Measurements from ENCODE around the gene GLT1D1.

The GLT1D1 gene

DNA sequence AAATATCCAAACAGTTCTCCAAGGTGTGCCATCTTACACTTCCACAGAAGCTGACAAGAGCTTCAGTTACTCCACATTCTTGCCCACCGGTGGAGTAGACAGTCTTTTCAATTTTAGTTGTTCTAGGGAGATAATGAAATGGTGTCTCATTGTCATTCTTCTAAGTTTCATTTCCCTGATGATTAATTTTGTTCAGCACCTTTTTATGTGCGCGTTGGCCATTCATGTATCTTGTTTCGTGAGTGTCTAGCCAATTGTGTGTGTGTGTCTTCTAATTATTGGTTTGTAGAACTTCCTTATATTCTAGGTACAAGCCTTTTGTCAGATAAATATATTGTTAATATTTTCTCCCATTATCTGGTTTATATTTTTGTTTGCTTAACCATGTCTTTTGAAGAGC lies 63.1 kb downstream of the GLT1D1 start:
- H3K4me1 Mint-ChIP-seq: no peaks in the 10 kb centered on the region
- no peak for DNase-seq (ENCODE audit: low spot score in 2 of 2)
- no peak for ATAC-seq (replicated peaks; ENCODE audit: extremely low read depth, poor library complexity, severe bottlenecking)
- H3K9me3 Mint-ChIP-seq: no peaks in the 10 kb centered on the region
- H3K27ac Mint-ChIP-seq (ENCODE audit: low read depth): no peak overlapping the region
- H3K4me3 Mint-ChIP-seq: no peak overlapping the region
- no peaks in the 10 kb centered on the region for H3K27me3 Mint-ChIP-seq
- H3K36me3 Mint-ChIP-seq (ENCODE audit: insufficient read depth): no peaks in the 10 kb centered on the region

DNA sequence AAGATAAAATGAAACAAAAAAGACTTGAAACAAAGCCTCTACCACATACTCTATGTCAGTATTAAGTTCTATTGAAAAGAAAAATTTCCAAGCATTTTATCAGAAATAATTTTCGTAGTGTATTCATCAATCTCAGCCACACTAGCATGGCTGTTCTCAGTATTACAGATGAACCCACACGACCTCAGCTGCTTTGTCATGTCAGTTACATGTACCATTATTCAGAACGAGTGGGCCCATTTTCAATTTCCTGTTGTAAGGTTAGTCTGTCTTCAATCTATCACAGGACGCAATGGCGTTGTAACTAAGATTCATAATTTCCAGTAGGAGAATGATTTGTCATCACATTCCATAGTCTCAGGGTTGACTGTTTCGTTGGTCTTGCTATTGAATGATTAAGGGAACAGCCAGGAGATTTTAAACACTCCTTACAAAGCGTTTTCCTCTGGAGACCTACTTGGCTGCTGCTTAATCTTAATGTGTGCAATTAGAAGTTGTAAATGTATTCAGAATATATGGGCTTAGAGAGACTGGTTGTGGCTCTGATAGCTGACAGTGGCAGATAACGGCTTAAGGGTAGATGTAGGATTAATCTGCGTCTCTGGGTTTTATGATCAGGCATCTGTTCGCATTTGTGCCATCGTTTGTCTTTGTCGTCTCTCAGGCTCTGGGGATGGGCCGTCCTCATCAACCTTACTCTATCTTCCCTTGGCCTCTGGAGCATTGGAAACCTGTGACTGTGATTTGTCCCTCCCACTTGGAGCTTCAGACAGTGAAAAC lies 65.4 kb downstream of the GLT1D1 start:
- Mint-ChIP-seq H3K36me3 (ENCODE audit: insufficient read depth) (no peaks in the 10 kb centered on the region), H3K4me1 (no peaks in the 10 kb centered on the region), H3K27ac (ENCODE audit: low read depth) (no peak overlapping the region), H3K4me3 (no peak overlapping the region), H3K9me3 (no peaks in the 10 kb centered on the region), H3K27me3 (no peaks in the 10 kb centered on the region)
- ATAC-seq (replicated peaks; ENCODE audit: extremely low read depth, poor library complexity, severe bottlenecking): no peak
- no peak for DNase-seq (ENCODE audit: low spot score in 2 of 2)

DNA sequence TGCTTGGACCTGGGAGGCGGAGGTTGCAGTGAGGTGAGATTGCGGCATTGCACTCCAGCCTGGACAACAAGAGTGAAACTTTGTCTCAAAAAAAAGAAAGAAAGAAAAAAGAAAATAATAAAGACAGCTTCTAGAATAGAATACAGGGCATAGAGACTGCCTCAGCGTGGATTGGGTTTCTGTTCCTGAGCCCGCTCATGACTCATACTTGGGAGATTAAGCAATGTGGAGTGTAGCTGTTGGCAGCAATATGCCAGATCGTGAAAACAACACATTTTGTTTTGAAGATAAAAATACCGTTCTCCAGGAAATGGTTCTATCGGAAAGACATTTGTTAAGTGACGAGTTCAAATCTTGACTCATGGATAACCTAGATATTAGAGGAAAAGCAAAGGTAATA lies 67.2 kb downstream of the GLT1D1 start:
- Mint-ChIP-seq H3K4me1 (no peaks in the 10 kb centered on the region), H3K9me3 (no peaks in the 10 kb centered on the region), H3K27me3 (no peaks in the 10 kb centered on the region), H3K36me3 (ENCODE audit: insufficient read depth) (peaks cover 2% of the 10 kb centered on the region), H3K27ac (ENCODE audit: low read depth) (no peak overlapping the region), H3K4me3 (no peak overlapping the region)
- DNase-seq (ENCODE audit: low spot score in 2 of 2): no peak
- no peak for ATAC-seq (replicated peaks; ENCODE audit: extremely low read depth, poor library complexity, severe bottlenecking)

DNA sequence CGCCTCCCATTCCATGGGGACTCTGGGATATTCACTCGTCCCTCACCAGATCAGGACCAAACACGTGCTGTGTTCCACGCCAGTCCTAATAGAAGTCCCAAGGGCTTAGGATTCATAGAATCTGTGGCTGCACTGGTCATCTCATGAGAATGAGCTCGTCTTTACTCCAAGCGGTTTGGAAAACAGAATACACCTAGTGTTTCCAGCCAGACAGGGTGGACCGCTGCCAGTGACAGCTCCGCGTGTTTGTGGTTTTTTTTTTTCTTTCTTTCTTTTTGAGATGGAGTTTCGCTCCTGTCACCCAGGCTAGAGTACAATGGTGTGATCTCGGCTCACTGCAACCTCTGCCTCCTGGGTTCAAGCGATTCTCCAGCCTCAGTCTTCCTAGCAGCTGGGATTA lies 75.1 kb downstream of the GLT1D1 start:
- ATAC-seq (replicated peaks; ENCODE audit: extremely low read depth, poor library complexity, severe bottlenecking) (no peak), DNase-seq (ENCODE audit: low spot score in 2 of 2) (no peak)
- no peaks in the 10 kb centered on the region for H3K9me3 Mint-ChIP-seq
- H3K4me1 Mint-ChIP-seq: no peaks in the 10 kb centered on the region
- H3K27me3 Mint-ChIP-seq: no peaks in the 10 kb centered on the region
- H3K4me3 Mint-ChIP-seq: no peak overlapping the region
- H3K27ac Mint-ChIP-seq (ENCODE audit: low read depth): no peak overlapping the region
- peaks cover 2% of the 10 kb centered on the region for H3K36me3 Mint-ChIP-seq (ENCODE audit: insufficient read depth)

DNA sequence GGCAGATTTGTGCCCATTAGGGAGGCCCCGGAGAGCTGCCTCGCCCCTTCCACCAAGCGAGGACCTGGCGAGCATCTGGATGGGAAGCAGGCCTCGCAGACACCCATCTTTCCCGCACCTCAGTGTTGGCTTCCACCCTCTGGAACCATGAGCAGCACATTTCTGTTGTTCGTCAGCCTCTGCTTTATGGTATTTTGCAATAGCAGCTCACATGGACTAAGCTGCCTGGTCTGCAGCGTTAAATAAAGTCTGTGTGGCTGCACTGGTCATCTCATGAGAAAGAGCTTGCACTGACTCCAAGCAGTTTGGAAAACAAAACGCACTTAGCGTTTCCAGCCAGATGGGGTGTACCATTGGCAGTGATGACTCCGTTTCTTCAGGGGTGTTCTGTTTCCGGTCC lies 75.8 kb downstream of the GLT1D1 start:
- Mint-ChIP-seq H3K9me3 (no peaks in the 10 kb centered on the region), H3K36me3 (ENCODE audit: insufficient read depth) (peaks cover 2% of the 10 kb centered on the region), H3K4me3 (no peak overlapping the region), H3K27ac (ENCODE audit: low read depth) (no peak overlapping the region), H3K27me3 (no peaks in the 10 kb centered on the region), H3K4me1 (no peaks in the 10 kb centered on the region)
- no peak for DNase-seq (ENCODE audit: low spot score in 2 of 2)
- ATAC-seq (replicated peaks; ENCODE audit: extremely low read depth, poor library complexity, severe bottlenecking): no peak

DNA sequence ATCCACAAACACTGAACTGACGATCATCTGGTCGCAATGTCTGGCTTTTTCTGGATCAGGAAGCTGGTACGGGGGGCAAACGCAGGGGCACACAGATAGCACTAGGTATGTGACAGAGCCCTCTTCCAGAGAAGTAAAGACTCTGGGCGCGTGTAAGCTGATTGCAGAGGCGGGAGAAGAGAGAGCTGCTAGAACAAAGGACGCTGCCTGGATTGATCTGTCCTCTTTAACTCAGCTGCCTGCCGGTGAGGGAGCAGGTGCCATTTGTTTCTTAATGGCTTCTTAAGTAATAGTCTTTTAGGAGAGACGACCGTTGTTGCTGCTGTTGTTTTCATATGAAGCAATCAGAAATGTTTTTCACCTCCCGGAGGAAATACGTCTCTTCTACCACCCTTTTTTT lies 77.3 kb downstream of the GLT1D1 start:
- H3K27ac Mint-ChIP-seq (ENCODE audit: low read depth): no peak overlapping the region
- ATAC-seq (replicated peaks; ENCODE audit: extremely low read depth, poor library complexity, severe bottlenecking): no peak
- H3K36me3 Mint-ChIP-seq (ENCODE audit: insufficient read depth): no peaks in the 10 kb centered on the region
- no peaks in the 10 kb centered on the region for H3K9me3 Mint-ChIP-seq
- H3K27me3 Mint-ChIP-seq: no peaks in the 10 kb centered on the region
- no peaks in the 10 kb centered on the region for H3K4me1 Mint-ChIP-seq
- DNase-seq (ENCODE audit: low spot score in 2 of 2): no peak
- H3K4me3 Mint-ChIP-seq: no peak overlapping the region

DNA sequence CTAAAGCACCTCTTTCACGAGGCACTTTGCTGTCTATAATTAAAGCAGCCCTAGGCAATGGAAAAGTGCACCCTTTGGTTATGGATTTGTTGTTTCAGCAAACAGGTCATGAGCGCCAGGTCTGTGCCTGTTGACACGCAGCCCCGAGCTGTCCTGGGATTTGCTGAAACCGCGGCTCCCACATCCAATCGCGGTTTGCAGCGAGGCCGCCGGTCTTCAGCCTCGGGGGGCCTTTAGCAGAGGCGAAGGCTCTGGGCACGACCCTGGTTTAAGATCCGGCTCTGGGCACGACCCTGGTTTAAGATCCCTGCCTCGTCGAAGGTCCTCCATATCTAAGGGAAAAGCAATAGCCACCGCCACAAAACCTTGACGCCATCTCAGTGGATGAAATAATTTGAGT lies 79.2 kb downstream of the GLT1D1 start:
- ATAC-seq (replicated peaks; ENCODE audit: extremely low read depth, poor library complexity, severe bottlenecking): no peak

DNA sequence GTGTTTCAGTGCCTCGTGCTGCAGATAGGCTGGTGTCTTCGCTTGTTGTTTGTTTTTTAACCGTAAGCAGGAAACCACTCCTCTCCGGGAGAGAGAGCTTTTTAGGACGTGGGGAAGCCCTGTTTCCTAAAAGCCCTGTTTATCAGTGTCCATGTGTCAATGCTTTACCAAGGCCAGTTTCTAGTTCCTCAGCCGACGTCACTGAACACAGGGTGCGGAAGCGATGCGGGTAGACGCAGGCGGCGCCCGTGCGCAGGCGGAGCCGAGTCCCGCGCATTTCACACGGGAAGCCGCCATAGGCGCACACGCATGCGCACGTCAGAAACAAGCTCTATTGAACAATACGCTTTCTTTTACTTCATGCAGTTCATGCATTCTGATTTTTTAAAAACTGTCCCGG lies 79.8 kb downstream of the GLT1D1 start:
- Mint-ChIP-seq H3K9me3 (no peaks in the 10 kb centered on the region), H3K27ac (ENCODE audit: low read depth) (no peak overlapping the region), H3K4me1 (no peaks in the 10 kb centered on the region), H3K27me3 (peaks cover 18% of the 10 kb centered on the region), H3K36me3 (ENCODE audit: insufficient read depth) (no peaks in the 10 kb centered on the region), H3K4me3 (no peak overlapping the region)
- ATAC-seq (replicated peaks; ENCODE audit: extremely low read depth, poor library complexity, severe bottlenecking) (no peak), DNase-seq (ENCODE audit: low spot score in 2 of 2) (no peak)

More for the DNA sequence above, 79.2 kb downstream of the GLT1D1 start:
- Mint-ChIP-seq H3K27ac (ENCODE audit: low read depth) (no peak overlapping the region), H3K27me3 (peaks cover 12% of the 10 kb centered on the region), H3K36me3 (ENCODE audit: insufficient read depth) (no peaks in the 10 kb centered on the region), H3K4me1 (no peaks in the 10 kb centered on the region), H3K4me3 (no peak overlapping the region), H3K9me3 (no peaks in the 10 kb centered on the region)
- DNase-seq (ENCODE audit: low spot score in 2 of 2): no peak

DNA sequence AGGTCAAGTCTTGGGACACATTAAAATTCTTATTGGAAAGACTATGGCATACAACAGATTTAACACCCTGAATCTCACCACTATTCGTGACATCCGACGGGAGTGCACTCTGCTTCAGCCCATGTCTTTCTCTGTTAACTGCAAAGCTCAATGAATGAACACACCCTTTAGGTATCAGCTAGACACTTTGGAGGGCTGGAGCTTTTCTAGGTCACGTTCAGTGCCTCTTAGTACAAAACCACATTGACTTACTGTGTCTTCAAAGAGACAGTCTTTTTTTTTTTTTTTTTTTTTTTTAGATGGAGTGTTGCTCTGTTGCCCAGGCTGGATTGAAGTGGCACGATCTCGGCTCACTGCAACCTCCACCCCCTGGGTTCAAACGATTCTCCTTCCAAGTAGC lies 80.6 kb downstream of the GLT1D1 start:
- no peak for DNase-seq (ENCODE audit: low spot score in 2 of 2)
- Mint-ChIP-seq H3K4me1 (no peaks in the 10 kb centered on the region), H3K36me3 (ENCODE audit: insufficient read depth) (no peaks in the 10 kb centered on the region), H3K9me3 (no peaks in the 10 kb centered on the region), H3K27ac (ENCODE audit: low read depth) (no peak overlapping the region), H3K27me3 (peaks cover 19% of the 10 kb centered on the region), H3K4me3 (no peak overlapping the region)
- ATAC-seq (replicated peaks; ENCODE audit: extremely low read depth, poor library complexity, severe bottlenecking): no peak

DNA sequence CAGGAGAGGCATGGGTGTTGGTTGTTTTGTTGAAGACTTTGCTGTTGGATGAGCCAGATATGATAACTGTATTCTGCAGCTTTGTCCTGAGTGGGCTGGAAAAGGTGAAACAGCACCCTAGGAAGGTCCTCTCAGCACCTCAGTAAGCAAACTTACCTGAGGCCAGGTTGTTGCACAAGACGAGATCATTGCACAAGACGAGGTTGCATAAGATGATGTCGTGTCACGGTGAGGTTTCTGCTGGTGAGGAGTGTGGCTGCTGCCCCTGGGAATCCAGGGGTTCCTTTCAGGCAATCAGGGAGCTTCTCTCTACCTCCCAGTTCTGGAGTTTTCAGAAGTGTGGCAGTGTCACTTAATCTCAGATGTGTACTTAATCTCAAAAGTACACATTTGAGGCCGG lies 85.6 kb downstream of the GLT1D1 start:
- H3K4me1 Mint-ChIP-seq: no peaks in the 10 kb centered on the region
- ATAC-seq (replicated peaks; ENCODE audit: extremely low read depth, poor library complexity, severe bottlenecking): no peak
- H3K9me3 Mint-ChIP-seq: no peaks in the 10 kb centered on the region
- DNase-seq (ENCODE audit: low spot score in 2 of 2): no peak
- no peaks in the 10 kb centered on the region for H3K36me3 Mint-ChIP-seq (ENCODE audit: insufficient read depth)
- no peak overlapping the region for H3K4me3 Mint-ChIP-seq
- H3K27ac Mint-ChIP-seq (ENCODE audit: low read depth): no peak overlapping the region
- H3K27me3 Mint-ChIP-seq: peaks cover 46% of the 10 kb centered on the region

DNA sequence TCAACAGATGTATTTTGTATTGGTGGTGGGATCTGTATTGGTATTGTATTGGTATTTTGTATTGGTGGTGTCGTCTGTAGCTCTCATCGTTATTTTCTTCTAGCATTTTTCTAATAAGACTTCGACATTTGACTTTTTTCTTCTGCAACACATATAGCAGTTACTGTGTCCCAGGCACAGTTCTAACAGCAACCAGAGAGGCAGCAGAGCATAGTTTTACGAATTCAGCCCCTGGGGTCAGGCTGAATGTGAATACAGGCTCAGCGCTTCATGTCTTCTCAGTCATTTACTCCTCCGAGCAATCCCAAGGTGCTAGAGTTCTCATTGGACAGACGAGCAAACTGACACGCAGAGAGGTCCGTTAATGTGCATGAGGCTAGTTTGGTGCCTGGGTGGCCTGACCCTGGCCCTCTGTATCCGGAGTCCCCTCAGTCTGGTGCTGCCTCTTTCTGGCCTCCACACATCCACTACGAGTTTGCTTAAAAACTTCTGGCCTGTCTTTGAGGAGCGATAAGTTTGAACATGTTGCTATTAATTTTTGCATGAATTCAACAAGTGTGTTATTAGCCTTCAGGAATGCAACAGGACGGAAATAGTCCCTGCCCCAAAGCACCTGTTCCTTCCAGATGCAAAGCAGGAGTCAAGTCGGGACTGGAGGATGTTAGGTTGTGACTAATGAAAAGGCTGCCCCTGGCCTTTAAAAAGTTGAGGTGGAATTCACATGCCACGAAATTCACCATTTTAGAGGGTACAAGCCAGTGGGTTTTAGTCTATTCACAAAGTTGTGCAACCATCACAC lies 87.0 kb downstream of the GLT1D1 start:
- Mint-ChIP-seq H3K36me3 (ENCODE audit: insufficient read depth) (no peaks in the 10 kb centered on the region), H3K27me3 (peaks cover 46% of the 10 kb centered on the region), H3K27ac (ENCODE audit: low read depth) (no peak overlapping the region), H3K4me1 (no peaks in the 10 kb centered on the region), H3K9me3 (no peaks in the 10 kb centered on the region), H3K4me3 (no peak overlapping the region)
- ATAC-seq (replicated peaks; ENCODE audit: extremely low read depth, poor library complexity, severe bottlenecking) (no peak), DNase-seq (ENCODE audit: low spot score in 2 of 2) (no peak)

DNA sequence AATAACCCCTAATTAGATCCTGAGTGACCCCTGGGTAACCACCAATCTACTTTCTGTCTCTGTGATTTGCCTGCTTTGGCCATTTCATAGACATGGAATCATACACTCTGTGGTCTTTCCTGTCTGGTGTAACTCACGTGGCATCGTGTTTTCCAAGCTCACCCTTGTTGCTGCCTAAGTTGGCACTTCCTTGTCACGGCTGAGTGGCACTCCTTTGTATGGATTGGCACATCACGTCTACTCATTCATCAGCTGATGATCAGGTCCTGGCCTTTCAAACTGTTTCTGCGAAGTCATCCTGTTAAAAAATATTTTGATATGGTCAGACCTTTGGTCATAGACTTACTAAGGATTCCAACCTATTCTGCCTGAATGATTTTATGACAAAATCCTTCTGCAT lies 87.7 kb downstream of the GLT1D1 start:
- Mint-ChIP-seq H3K27ac (ENCODE audit: low read depth) (no peak overlapping the region), H3K27me3 (peaks cover 46% of the 10 kb centered on the region), H3K9me3 (no peaks in the 10 kb centered on the region), H3K4me3 (no peak overlapping the region), H3K36me3 (ENCODE audit: insufficient read depth) (no peaks in the 10 kb centered on the region), H3K4me1 (no peaks in the 10 kb centered on the region)
- ATAC-seq (replicated peaks; ENCODE audit: extremely low read depth, poor library complexity, severe bottlenecking) (no peak), DNase-seq (ENCODE audit: low spot score in 2 of 2) (no peak)

DNA sequence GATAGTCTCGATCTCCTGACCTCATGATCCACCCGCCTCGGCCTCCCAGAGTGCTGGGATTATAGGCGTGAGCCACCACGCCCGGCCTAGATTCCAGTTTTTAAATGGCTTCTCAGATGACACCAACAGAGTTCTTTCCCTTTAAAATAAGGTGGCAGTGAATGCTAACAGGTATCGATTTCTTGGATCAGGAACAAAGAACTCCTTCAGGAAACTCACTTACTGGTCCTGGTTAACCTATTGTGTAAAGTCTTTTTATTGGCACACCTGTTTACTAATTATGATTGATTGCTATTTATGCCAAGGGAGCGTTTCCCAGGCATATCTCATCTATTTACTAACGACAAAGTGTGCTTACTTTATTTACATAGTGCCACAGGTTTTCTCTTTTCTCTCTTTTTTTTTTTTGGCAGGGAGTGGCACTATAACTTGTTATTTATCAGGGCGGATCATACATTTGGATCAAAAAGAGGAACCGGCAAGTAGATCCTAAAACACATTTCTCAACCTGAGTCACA lies 89.7 kb downstream of the GLT1D1 start:
- no peak for ATAC-seq (replicated peaks; ENCODE audit: extremely low read depth, poor library complexity, severe bottlenecking)

More for the DNA sequence above, 89.7 kb downstream of the GLT1D1 start:
- no peak for DNase-seq (ENCODE audit: low spot score in 2 of 2)
- Mint-ChIP-seq H3K4me1 (no peaks in the 10 kb centered on the region), H3K36me3 (ENCODE audit: insufficient read depth) (no peaks in the 10 kb centered on the region), H3K4me3 (no peak overlapping the region), H3K27me3 (peaks cover 40% of the 10 kb centered on the region), H3K27ac (ENCODE audit: low read depth) (no peak overlapping the region), H3K9me3 (no peaks in the 10 kb centered on the region)
